Activated CD8-positive, alpha-beta memory T cell treated with anti-CD3 and anti-CD28 coated beads, Interleukin-2, amount 50 U/mL, for 1 hour (primary cell): ENCODE data around the gene DGKG.

Source experiments
- DNase-seq: peaks from one replicate; pipeline ENCODE4 v3.0.0-alpha.2; 2020; ENCODE audit errors: extremely low read depth

The DGKG gene

GRCh38 chr3:186318135-186318534 lies 43.9 kb downstream of the DGKG start:
- DNase-seq = no peak

- no peak for DNase-seq
Observed at GRCh38 chr3:186317478-186317877, 44.6 kb downstream of the DGKG start.

- DNase-seq = no peak
Observed at GRCh38 chr3:186316666-186317260, 45.3 kb downstream of the DGKG start.

- DNase-seq = no peak
Observed at GRCh38 chr3:186315581-186316354, 46.3 kb downstream of the DGKG start.

GRCh38 chr3:186314896-186315295 lies 47.1 kb downstream of the DGKG start:
- DNase-seq = no peak

GRCh38 chr3:186311441-186311840 lies 50.6 kb downstream of the DGKG start:
- DNase-seq = no peak

GRCh38 chr3:186308549-186308948 lies 53.5 kb downstream of the DGKG start:
- DNase-seq = no peak

GRCh38 chr3:186307594-186308221 lies 54.3 kb downstream of the DGKG start:
- DNase-seq = no peak

GRCh38 chr3:186305286-186305685 lies 56.7 kb downstream of the DGKG start:
- no peak for DNase-seq

- no peak for DNase-seq
Observed at GRCh38 chr3:186303965-186304364, 58.1 kb downstream of the DGKG start.

- no peak for DNase-seq
Observed at GRCh38 chr3:186299327-186299726, 62.7 kb downstream of the DGKG start.

GRCh38 chr3:186298876-186299275 lies 63.2 kb downstream of the DGKG start:
- DNase-seq = no peak

GRCh38 chr3:186290796-186291195 lies 71.2 kb downstream of the DGKG start:
- DNase-seq = no peak

GRCh38 chr3:186287711-186288110 lies 74.3 kb downstream of the DGKG start:
- no peak for DNase-seq

- DNase-seq = no peak
Observed at GRCh38 chr3:186286114-186286513, 75.9 kb downstream of the DGKG start.

GRCh38 chr3:186284661-186285060 lies 77.4 kb downstream of the DGKG start:
- DNase-seq = no peak

- no peak for DNase-seq
Observed at GRCh38 chr3:186284349-186284652, 77.7 kb downstream of the DGKG start.

GRCh38 chr3:186283651-186284348 lies 78.2 kb downstream of the DGKG start:
- DNase-seq = no peak

GRCh38 chr3:186283096-186283495 lies 78.9 kb downstream of the DGKG start:
- no peak for DNase-seq

- DNase-seq = no peak
Observed at GRCh38 chr3:186281176-186281575, 80.9 kb downstream of the DGKG start.

- DNase-seq = no peak
Observed at GRCh38 chr3:186280737-186281136, 81.3 kb downstream of the DGKG start.

GRCh38 chr3:186277268-186277909 lies 84.6 kb downstream of the DGKG start:
- DNase-seq = no peak
